AG10803 (cell line): Measurements from ENCODE around the gene ZMIZ1.

Source experiments
- DNase-seq: peaks from one replicate; pipeline ENCODE4 v3.0.0; 2010; ENCODE audit warnings: low read depth
- H3K4me3 ChIP-seq: 2 replicates; pipeline ENCODE4 v1.5.1; 2011; ENCODE audit warnings: mild to moderate bottlenecking, low read length, control low read depth
- TF ChIP-seq, protein P1 (sequence below): conservative IDR thresholded peaks from 2 replicates; pipeline ENCODE4 v1.5.1; 2011; ENCODE audit warnings: mild to moderate bottlenecking, low read length, control low read depth, inconsistent platforms

ZMIZ1 gene

DNA sequence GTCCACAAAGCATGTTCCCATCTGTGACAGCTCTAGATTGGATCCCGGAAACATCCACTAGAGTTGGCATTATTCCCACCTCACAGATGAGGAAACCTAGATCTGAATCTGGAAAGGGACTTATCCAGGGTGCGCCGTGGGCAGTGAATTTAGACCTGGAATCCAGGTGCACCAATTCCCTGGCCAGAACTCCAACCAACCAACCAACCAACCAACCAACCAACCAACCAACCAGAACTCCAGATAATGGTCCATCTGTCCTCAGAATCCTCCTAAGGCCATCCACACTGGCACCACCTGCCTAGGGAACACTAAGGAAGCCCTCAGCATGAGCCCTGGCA lies 42.0 kb upstream of the ZMIZ1 start:
- TF ChIP-seq, protein P1, sequence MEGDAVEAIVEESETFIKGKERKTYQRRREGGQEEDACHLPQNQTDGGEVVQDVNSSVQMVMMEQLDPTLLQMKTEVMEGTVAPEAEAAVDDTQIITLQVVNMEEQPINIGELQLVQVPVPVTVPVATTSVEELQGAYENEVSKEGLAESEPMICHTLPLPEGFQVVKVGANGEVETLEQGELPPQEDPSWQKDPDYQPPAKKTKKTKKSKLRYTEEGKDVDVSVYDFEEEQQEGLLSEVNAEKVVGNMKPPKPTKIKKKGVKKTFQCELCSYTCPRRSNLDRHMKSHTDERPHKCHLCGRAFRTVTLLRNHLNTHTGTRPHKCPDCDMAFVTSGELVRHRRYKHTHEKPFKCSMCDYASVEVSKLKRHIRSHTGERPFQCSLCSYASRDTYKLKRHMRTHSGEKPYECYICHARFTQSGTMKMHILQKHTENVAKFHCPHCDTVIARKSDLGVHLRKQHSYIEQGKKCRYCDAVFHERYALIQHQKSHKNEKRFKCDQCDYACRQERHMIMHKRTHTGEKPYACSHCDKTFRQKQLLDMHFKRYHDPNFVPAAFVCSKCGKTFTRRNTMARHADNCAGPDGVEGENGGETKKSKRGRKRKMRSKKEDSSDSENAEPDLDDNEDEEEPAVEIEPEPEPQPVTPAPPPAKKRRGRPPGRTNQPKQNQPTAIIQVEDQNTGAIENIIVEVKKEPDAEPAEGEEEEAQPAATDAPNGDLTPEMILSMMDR = no peak
- DNase-seq = no peak
- no peak overlapping the region for H3K4me3 ChIP-seq

DNA sequence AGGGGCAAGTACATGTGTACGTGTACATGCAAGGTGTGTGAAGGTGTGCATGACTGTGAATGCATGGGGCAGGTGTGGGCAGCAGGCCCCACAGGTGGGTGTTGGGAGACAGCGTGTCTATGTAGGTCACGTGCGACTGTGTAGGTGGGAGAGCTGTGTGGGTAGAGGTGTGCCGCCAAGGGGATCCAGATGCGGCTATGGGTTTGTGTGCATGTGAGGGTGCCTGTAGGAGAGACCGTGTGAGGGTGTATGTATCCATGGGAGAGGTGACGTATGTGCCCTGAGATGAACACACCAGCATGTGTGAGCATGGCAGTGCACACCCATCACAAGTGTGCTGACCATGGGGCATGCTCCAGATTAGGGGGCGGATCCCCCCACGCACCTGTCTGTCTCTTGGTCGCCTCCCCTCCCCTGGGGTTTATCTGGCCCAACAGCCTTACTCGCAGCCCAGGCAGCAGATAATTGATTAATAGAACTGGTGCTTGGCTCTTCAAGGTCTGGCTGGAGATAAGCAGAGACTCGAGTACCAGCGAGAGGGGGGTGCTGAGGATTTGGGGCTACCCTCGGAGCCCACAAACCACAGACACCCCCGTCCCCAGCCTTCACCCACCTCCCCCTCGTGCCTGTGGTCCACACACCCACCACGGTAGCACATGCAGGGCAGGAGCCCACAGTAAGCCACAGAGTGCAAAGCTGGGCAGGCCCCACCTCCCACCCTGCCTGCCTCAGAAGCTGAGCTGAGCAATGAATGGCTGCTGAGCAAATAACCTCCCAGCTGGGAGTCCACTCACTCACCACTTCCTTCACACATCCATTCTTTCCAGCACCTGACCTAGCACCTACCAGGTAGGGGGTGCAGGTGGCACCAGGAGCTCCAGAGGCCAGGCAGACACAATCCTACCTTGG lies 41.4 kb upstream of the ZMIZ1 start:
- DNase-seq = no peak
- TF ChIP-seq, protein P1 = no peak
- H3K4me3 ChIP-seq = no peak overlapping the region

DNA sequence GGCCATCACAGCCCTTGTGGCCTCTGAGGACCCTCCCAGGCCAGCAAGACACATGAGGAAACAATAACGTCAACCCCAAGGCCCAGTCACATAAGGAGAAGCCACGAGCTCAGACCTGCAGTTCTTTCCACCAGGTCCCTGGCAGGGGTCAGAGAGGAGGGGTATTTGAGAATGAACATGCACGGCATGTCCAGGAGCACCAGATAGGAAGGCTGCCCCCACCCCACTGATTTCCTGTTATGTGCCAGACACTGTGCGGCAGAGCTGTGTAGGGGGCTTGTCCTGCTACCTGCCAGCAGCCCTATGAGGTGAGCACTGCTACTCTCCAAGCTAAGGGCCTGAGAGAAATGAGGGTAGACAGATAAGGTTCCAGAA lies 40.7 kb upstream of the ZMIZ1 start:
- no peak for DNase-seq
- TF ChIP-seq, protein P1 = no peak
- H3K4me3 ChIP-seq = no peak overlapping the region

DNA sequence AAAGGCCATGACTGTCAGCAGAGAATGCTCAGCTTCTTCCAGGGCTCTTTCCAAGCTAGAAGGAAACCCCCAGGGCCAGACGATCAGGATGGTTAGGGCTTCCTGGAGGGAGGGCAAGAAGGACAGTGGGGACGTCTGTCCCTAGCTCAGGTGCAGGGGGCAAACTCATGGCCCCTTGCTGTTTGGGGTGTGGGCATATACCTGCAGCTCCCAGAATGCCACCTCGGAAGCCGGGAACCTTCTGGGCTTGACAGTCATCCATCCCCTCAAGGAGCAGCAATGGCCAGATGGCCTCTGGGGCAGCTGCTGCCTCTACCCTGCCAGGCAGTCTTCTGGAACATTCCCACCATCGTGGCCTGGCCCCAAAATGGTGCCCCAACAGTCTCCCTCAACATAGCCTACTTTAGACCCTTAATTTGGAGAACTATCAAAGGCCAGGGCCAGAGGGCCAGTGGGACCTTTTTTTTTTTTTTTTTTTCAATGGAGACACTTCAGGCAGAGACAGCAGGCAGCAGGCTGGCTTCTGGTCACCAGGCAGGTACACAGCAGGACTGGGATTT lies 40.2 kb upstream of the ZMIZ1 start:
- DNase-seq = no peak
- no peak overlapping the region for H3K4me3 ChIP-seq
- TF ChIP-seq, protein P1 = no peak

DNA sequence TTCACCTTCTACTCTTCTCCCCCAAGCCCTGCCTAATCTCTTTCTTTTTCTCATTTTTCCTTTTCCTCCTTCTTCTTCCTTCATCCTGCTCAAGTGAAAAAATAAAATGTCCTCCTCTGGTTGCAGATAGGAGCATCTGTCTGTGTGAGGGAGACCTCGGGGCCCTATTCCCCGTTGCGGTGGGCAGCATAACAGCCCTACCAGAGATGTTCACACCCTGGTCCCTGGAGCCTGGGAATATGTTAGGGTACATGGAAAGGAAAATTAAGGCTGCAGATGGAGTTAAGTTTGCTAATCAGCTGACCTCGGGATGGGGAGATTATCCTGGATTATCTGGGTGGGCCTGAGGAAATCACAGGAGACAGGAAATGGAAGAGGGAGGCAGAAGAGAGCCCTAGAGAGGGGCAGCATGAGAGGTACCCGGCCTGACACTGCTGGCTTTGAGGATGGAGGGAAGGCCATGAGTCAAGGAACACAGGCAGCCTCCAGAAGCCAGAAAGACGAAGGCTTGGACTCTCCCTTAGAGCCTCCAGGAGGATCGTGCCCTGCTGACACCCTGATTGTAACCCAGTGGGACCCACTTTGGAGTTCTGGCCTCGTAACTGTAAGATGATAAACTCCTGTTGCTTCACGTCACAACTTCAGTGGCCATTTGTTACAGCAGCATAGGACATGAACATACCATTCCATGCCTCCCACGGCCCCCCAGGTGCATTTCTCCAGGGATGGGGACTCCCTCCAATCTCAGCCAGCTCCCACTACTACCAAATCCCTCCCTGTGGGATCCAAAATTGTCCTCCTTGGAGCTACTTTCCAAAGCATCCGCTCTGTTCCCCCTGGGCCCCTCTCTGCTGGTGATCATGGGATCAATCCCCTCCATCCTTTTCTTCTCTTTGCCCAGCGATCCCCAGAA lies 39.0 kb upstream of the ZMIZ1 start:
- DNase-seq = no peak
- H3K4me3 ChIP-seq = no peak overlapping the region
- TF ChIP-seq, protein P1 = no peak

DNA sequence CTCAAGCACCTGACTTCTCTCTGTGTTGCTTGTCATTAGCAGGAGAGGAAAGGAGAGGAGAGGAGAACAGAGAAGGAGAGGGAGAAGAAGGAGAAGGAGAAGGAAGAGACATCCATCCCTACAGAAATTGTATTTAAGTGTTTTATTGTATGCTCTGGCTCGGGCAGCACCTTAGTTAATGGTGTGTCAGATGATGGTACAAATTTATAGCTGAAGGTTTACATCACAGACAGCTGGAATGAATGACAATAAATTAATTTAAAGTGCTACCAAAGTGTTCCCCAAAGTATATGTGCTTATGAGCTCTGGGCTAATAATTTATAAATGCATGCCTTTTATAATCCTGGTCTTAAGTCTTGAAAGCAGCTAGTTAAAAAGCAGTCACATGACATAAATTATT lies 38.1 kb upstream of the ZMIZ1 start:
- no peak overlapping the region for H3K4me3 ChIP-seq
- TF ChIP-seq, protein P1 = no peak

More for the DNA sequence above, 38.1 kb upstream of the ZMIZ1 start:
- no peak for DNase-seq
